K562 (cell line): Measurements from ENCODE around the gene INPPL1. TPM values are rescaled to one million over a fixed set of nuclear protein-coding genes. Genes with fewer than 3 reads are reported as not detected.
"Not testable (repeated sequence)": the region's sequence is repeated elsewhere in the genome, so short reads cannot be mapped to it uniquely, and the experiment has no call there.

Source experiments
- ATAC-seq: fragments of 200-7000 bp; cut with Tn5 transposase; 3 replicates; pipeline ENCODE4 v1.9.1; 2020; ENCODE audit warnings: moderate library complexity
- BruUV-seq: library from RNA; stranded (reverse); fragments of 400-500 nt; replicated peaks from 2 replicates; lab custom pipeline; 2021; lab: Mats Ljungman, UMichigan
- CTCF ChIA-PET: fragments of 300-600 bp; formaldehyde crosslinking; extraction: SDS; loops from one replicate; lab custom pipeline; 2021; ENCODE audit warnings: low intra/inter-chr PET ratio; lab: Yijun Ruan, JAX
- POLR2A ChIA-PET: fragments of 300-600, 350-650 bp; sonication (Branson Sonifier 250); formaldehyde crosslinking; extraction: SDS; loops from one replicate; lab custom pipeline; 2021; ENCODE audit warnings: antibody characterized with exemption, inconsistent platforms; lab: Yijun Ruan, JAX
- DNase-seq, 4 experiments: peaks; one replicate each; pipeline versions ENCODE4 v3.0.0 to v3.0.0-alpha.2; 2011 to 2018; ENCODE audit warnings: low spot score in 3 of 4, mixed read lengths in 3 of 4; ENCODE audit errors: extremely low read depth in 1 of 4
- FAIRE-seq: peaks from 2 replicates; lab custom pipeline; 2011; peaks lifted over from hg19 to GRCh38; lab: Jason Lieb, UNC
- H2AFZ ChIP-seq: 2 replicates; pipeline ENCODE4 v1.6.0; 2011; ENCODE audit warnings: low read depth, low read length, control low read depth, inconsistent platforms
- H3K27ac ChIP-seq: fragments of 200-600 bp; 3 replicates; pipeline ENCODE4 v1.8.0; 2011; ENCODE audit warnings: low read depth, mild to moderate bottlenecking, control low read depth, inconsistent platforms, low read length, moderate library complexity, mixed read lengths; ENCODE audit errors: extremely low read depth
- H3K27me3 ChIP-seq, 2 experiments: fragments of 300-600 bp in 1 of 2; 2 replicates in 1 of 2; 3 replicates in 1 of 2; pipeline versions ENCODE4 v1.6.0 to v1.8.0; 2011; ENCODE audit warnings: inconsistent platforms in 2 of 2, low read length in 2 of 2, mild to moderate bottlenecking in 1 of 2, mixed read lengths in 1 of 2, moderate library complexity in 1 of 2; ENCODE audit not compliant: control insufficient read depth in 2 of 2, insufficient read depth in 2 of 2
- H3K36me3 ChIP-seq: fragments of 300-600 bp; 3 replicates; pipeline ENCODE4 v1.8.0; 2011; ENCODE audit warnings: mild to moderate bottlenecking, low read length, inconsistent platforms; ENCODE audit not compliant: control insufficient read depth, insufficient read depth
- H3K4me1 ChIP-seq, 2 experiments: fragments of 200-600 bp in 1 of 2; replicated peaks in 1 of 2; 2 replicates in 1 of 2; 3 replicates in 1 of 2; pipeline versions ENCODE4 v1.5.1 to v1.8.0; 2011; ENCODE audit warnings: inconsistent platforms in 2 of 2, low read length in 2 of 2, mild to moderate bottlenecking in 1 of 2, mixed read lengths in 1 of 2, moderate library complexity in 1 of 2; ENCODE audit not compliant: control insufficient read depth in 2 of 2, insufficient read depth in 2 of 2
- H3K4me2 ChIP-seq: 2 replicates; pipeline ENCODE4 v1.6.1; 2011; ENCODE audit warnings: low read length, control low read depth, inconsistent platforms, mixed read lengths; ENCODE audit not compliant: insufficient read depth
- H3K4me3 ChIP-seq: fragments of 200-600 bp; sonication (generic), shearing (Covaris generic); 2 replicates; pipeline ENCODE4 v1.5.1; 2016; ENCODE audit warnings: control low read depth, inconsistent platforms
- H3K79me2 ChIP-seq: fragments of 200-600 bp; 3 replicates; pipeline ENCODE4 v1.8.0; 2011; ENCODE audit warnings: low read length, inconsistent platforms; ENCODE audit not compliant: control insufficient read depth, insufficient read depth
- H3K9ac ChIP-seq, 2 experiments: 2 replicates each; pipeline versions ENCODE4 v1.6.0 to v1.6.1; 2011; ENCODE audit warnings: low read depth in 2 of 2, low read length in 2 of 2, control low read depth in 1 of 2, inconsistent platforms in 1 of 2, mild to moderate bottlenecking in 1 of 2, mixed read lengths in 1 of 2; ENCODE audit not compliant: insufficient read depth in 1 of 2
- H3K9me1 ChIP-seq: one replicate; pipeline ENCODE4 v1.6.0; 2011; ENCODE audit warnings: inconsistent platforms, mild to moderate bottlenecking, low read length, moderate library complexity; ENCODE audit not compliant: control insufficient read depth, insufficient read depth
- H3K9me3 ChIP-seq: replicated peaks from 2 replicates; pipeline ENCODE4 v1.5.1; 2011; ENCODE audit warnings: low read depth, low read length, inconsistent platforms; ENCODE audit not compliant: control insufficient read depth, insufficient read depth
- H4K20me1 ChIP-seq: replicated peaks from 2 replicates; pipeline ENCODE4 v1.6.1; 2011; ENCODE audit warnings: low read length, inconsistent platforms, mixed read lengths; ENCODE audit not compliant: control insufficient read depth, insufficient read depth
- HMGN3 ChIP-seq: IDR thresholded peaks from 2 replicates; pipeline ENCODE4 v1.6.1; 2011; ENCODE audit warnings: borderline replicate concordance, low read depth, mild to moderate bottlenecking, mixed read lengths, low read length; ENCODE audit not compliant: insufficient read length; ENCODE audit errors: extremely low read depth
- WGBS: fragments of 100-300 bp; shearing (Covaris generic); methylation state at CpG from one replicate; pipeline ENCODE4 v1.1.6; 2016; ENCODE audit warnings: low coverage, mixed read lengths; ENCODE audit not compliant: insufficient coverage; ENCODE audit errors: missing lambda C conversion rate; 5-methylcytosine and 5-hydroxymethylcytosine counted together
- in situ Hi-C: fragments of 300-500 bp; cut with MboI; formaldehyde crosslinking; loops from 4 replicates; pipeline ENCODE4 v1.15.0; 2018; ENCODE audit warnings: inconsistent platforms, mixed read lengths
- intact Hi-C: fragments of 100-400 bp; cut with micrococcal nuclease; formaldehyde crosslinking; loops from 2 replicates; pipeline ENCODE4 v1.14.2; 2022
- polyA plus RNA-seq, 8 experiments: library from polyadenylated mRNA; depleted of rRNA in 4 of 8; stranded (reverse) in 5 of 8; unstranded in 3 of 8; fragments of >200 nt; fragmentation: Nextera tagmentation in 2 of 8; fragmentation: Illumina TruSeq in 1 of 8; extraction: Ambion mirVana in 2 of 8; extraction: Trizol in 1 of 8; gene quantifications; 2 replicates each; pipeline versions ENCODE4 v1.2.1 to v1.2.3, GENCODE V29; 2011 to 2014; ENCODE audit warnings: inconsistent platforms in 1 of 8, missing spikeins in 1 of 8
- total RNA-seq, 7 experiments: library from RNA; depleted of rRNA in 6 of 7; stranded (reverse); fragments of >200 nt in 6 of 7; fragmentation: Illumina TruSeq in 2 of 7; extraction: Trizol in 2 of 7; gene quantifications; 2 replicates each; pipeline versions ENCODE4 v1.2.1 to v1.2.3, GENCODE V29; 2011 to 2021; ENCODE audit warnings: low replicate concordance in 1 of 7

INPPL1 gene
- total and polyA plus RNA-seq, 9 of the 15 experiments (the other 6 are each of a cell fraction or from before 2014, with no cell fraction given), result 0.55 to 137 (median 61.6) TPM

DNA sequence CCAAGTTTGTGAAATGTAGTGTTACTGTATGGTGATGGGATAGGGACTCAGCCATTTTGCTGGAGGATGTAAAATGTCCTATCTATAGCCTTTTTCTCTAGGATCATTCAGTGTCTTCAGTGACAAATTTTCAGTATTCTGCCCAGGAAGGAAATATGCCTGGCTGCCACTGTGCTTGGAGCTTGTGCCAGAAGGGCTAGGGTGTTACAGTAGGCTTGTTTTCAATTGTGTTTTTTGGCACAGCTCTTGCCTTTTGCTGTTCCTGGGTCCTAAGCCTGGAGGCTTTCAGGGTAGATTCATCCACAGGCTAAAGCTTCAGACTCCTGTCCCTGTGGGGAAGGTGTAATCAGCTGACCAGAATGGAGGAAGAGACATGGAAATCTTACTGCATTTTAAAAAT is 41.4 kb downstream of the INPPL1 start:
- H3K9ac ChIP-seq, result no peak overlapping the region
- TF ChIP-seq HMGN3, result no peak
- ATAC-seq (no peak), FAIRE-seq (no peak), DNase-seq (no peak)
- intact Hi-C loops, result no loop called here
- no peaks in the 10 kb centered on the region; a peak in 1 of 5 replicates for H3K27me3 ChIP-seq
- H3K4me3 ChIP-seq, result no peak overlapping the region
- H3K27ac ChIP-seq, result no peak overlapping the region
- CTCF ChIA-PET, result no interaction called here
- H3K4me1 ChIP-seq, result peaks cover 0 to 4% of the 10 kb centered on the region in 2 experiments; a peak in 1 of 5 replicates
- in situ Hi-C loops, result no loop called here
- no peaks in the 10 kb centered on the region for H3K9me3 ChIP-seq
- POLR2A ChIA-PET, result interaction anchor here (1.2 kb wide), 1 partner anchor 11 kb away, joined by 7 read pairs; no protein-coding TSS in a partner anchor
- no peaks in the 10 kb centered on the region for H3K9me1 ChIP-seq
- no TSS peak for BruUV-seq
- H3K79me2 ChIP-seq, result no peaks in the 10 kb centered on the region
- H3K36me3 ChIP-seq, result no peaks in the 10 kb centered on the region
- no peak overlapping the region for H3K4me2 ChIP-seq
- H2AFZ ChIP-seq, result no peak overlapping the region
- H4K20me1 ChIP-seq, result no peaks in the 10 kb centered on the region

- H4K20me1 ChIP-seq, CTCF ChIA-PET, H3K27me3 ChIP-seq, intact Hi-C loops, FAIRE-seq, ATAC-seq, in situ Hi-C loops, H3K79me2 ChIP-seq, BruUV-seq, H3K27ac ChIP-seq, H3K9ac ChIP-seq, H3K36me3 ChIP-seq, H3K4me3 ChIP-seq, H3K9me3 ChIP-seq, H3K4me2 ChIP-seq, H3K4me1 ChIP-seq, H3K9me1 ChIP-seq, H2AFZ ChIP-seq, DNase-seq: not testable (repeated sequence)
- 11% methylated on average over 5 of the region's 5 CpGs for WGBS
- POLR2A ChIA-PET, result interaction anchor here (0.9 to 1.2 kb wide), 2 partner anchors 10 to 15 kb away, joined by 3 read pairs; no protein-coding TSS in a partner anchor
Measured at GRCh38 chr11:72266960-72267359, 42.4 kb downstream of the INPPL1 start.
